HL-60 (cell line): ENCODE measurements around the gene RNF141.

Experiments used
- POLR2AphosphoS5 ChIP-seq: IDR thresholded peaks from 2 replicates; pipeline ENCODE4 v1.6.1; 2012; ENCODE audit warnings: low read depth
- SPI1 ChIP-seq: IDR thresholded peaks from 2 replicates; pipeline ENCODE4 v1.6.1; 2012; ENCODE audit warnings: low read depth, mild to moderate bottlenecking, borderline replicate concordance
- TF ChIP-seq, protein P1 (sequence below): IDR thresholded peaks from one replicate; pipeline ENCODE4 v1.5.1; 2011; ENCODE audit warnings: low read length, control low read depth, inconsistent platforms; ENCODE audit not compliant: insufficient read depth
- TF ChIP-seq, protein P2 (sequence below): IDR thresholded peaks from 2 replicates; pipeline ENCODE4 v1.6.1; 2012; ENCODE audit warnings: low read depth; ENCODE audit not compliant: insufficient replicate concordance

DNA sequence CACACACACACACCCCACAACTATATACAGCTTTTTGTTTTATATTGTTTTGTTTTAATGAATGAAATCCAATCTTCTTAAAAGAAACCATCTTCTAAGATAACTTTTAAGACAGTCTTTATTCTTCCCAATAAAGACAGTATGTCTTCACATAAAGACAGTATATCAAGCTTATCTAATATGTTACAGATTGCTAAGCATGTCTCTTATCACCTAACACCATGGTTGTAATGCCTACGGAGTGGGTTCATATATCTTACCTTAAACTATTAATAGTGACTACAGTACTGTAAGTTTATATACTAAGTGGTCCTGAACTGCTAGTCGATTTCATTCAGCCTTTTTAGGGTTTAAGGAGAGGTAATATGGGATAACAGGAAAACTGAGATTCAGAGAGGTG lies 8.5 kb downstream of the RNF141 start:
- TF ChIP-seq, protein P1, sequence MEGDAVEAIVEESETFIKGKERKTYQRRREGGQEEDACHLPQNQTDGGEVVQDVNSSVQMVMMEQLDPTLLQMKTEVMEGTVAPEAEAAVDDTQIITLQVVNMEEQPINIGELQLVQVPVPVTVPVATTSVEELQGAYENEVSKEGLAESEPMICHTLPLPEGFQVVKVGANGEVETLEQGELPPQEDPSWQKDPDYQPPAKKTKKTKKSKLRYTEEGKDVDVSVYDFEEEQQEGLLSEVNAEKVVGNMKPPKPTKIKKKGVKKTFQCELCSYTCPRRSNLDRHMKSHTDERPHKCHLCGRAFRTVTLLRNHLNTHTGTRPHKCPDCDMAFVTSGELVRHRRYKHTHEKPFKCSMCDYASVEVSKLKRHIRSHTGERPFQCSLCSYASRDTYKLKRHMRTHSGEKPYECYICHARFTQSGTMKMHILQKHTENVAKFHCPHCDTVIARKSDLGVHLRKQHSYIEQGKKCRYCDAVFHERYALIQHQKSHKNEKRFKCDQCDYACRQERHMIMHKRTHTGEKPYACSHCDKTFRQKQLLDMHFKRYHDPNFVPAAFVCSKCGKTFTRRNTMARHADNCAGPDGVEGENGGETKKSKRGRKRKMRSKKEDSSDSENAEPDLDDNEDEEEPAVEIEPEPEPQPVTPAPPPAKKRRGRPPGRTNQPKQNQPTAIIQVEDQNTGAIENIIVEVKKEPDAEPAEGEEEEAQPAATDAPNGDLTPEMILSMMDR, result no peak
- TF ChIP-seq POLR2AphosphoS5 (no peak), SPI1 (no peak)
- TF ChIP-seq, protein P2, sequence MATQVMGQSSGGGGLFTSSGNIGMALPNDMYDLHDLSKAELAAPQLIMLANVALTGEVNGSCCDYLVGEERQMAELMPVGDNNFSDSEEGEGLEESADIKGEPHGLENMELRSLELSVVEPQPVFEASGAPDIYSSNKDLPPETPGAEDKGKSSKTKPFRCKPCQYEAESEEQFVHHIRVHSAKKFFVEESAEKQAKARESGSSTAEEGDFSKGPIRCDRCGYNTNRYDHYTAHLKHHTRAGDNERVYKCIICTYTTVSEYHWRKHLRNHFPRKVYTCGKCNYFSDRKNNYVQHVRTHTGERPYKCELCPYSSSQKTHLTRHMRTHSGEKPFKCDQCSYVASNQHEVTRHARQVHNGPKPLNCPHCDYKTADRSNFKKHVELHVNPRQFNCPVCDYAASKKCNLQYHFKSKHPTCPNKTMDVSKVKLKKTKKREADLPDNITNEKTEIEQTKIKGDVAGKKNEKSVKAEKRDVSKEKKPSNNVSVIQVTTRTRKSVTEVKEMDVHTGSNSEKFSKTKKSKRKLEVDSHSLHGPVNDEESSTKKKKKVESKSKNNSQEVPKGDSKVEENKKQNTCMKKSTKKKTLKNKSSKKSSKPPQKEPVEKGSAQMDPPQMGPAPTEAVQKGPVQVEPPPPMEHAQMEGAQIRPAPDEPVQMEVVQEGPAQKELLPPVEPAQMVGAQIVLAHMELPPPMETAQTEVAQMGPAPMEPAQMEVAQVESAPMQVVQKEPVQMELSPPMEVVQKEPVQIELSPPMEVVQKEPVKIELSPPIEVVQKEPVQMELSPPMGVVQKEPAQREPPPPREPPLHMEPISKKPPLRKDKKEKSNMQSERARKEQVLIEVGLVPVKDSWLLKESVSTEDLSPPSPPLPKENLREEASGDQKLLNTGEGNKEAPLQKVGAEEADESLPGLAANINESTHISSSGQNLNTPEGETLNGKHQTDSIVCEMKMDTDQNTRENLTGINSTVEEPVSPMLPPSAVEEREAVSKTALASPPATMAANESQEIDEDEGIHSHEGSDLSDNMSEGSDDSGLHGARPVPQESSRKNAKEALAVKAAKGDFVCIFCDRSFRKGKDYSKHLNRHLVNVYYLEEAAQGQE, result no peak
